IPS DF 6.9 (cell line): ENCODE measurements around the gene MORC1.

Source experiments
- DNase-seq: peaks from one replicate; pipeline ENCODE4 v3.0.0-alpha.2; 2013; ENCODE audit warnings: low read depth, low spot score
- H3K27ac ChIP-seq: one replicate; pipeline ENCODE4 v1.5.1; 2013; ENCODE audit warnings: low read length, control low read depth
- H3K27me3 ChIP-seq: 2 replicates; pipeline ENCODE4 v1.6.1; 2013; ENCODE audit warnings: mild to moderate bottlenecking, low read length; ENCODE audit not compliant: control insufficient read depth, insufficient read depth
- H3K36me3 ChIP-seq: 2 replicates; pipeline ENCODE4 v1.6.1; 2013; ENCODE audit warnings: low read length; ENCODE audit not compliant: control insufficient read depth, insufficient read depth
- H3K4me1 ChIP-seq: 2 replicates; pipeline ENCODE4 v1.6.1; 2013; ENCODE audit warnings: low read length; ENCODE audit not compliant: control insufficient read depth, insufficient read depth
- H3K4me3 ChIP-seq: 2 replicates; pipeline ENCODE4 v1.5.1; 2013; ENCODE audit warnings: mild to moderate bottlenecking, low read length
- H3K9me3 ChIP-seq: 2 replicates; pipeline ENCODE4 v1.6.1; 2013; ENCODE audit warnings: low read length, inconsistent platforms; ENCODE audit not compliant: control insufficient read depth, insufficient read depth
- WGBS: extraction: QIAGEN DNeasy Blood & Tissue Kit; methylation state at CpG from one replicate; pipeline ENCODE4 v1.1.7; 2013; ENCODE audit warnings: mixed read lengths, missing lambda C conversion rate; ENCODE audit not compliant: insufficient read length, insufficient coverage; 5-methylcytosine and 5-hydroxymethylcytosine counted together

Gene MORC1

DNA sequence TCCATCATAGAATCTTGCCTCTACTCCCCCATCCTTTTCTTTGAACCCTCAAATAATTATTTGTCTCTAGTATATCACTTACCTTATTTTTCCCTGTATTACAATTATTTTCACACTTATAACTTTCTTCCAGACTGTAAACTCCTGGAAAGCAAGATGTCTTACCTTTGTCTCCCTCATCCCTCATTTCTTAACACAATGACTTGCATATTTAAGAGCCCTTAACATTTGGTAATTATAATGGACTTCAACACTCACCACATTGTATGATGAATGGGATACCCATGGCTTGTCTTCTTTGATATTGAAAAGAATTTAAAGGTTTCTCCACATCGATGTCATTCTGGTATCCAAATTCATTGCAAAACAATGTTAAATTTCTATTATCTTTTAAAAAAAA, 82.9 kb downstream of the MORC1 start:
- no peaks in the 10 kb centered on the region for H3K9me3 ChIP-seq
- no peaks in the 10 kb centered on the region for H3K4me1 ChIP-seq
- H3K36me3 ChIP-seq: no peaks in the 10 kb centered on the region
- WGBS: no CpG with 5 or more reads among the region's 1 CpG
- no peaks in the 10 kb centered on the region for H3K27me3 ChIP-seq
- DNase-seq: no peak
- H3K4me3 ChIP-seq: no peak overlapping the region
- H3K27ac ChIP-seq: no peak overlapping the region

DNA sequence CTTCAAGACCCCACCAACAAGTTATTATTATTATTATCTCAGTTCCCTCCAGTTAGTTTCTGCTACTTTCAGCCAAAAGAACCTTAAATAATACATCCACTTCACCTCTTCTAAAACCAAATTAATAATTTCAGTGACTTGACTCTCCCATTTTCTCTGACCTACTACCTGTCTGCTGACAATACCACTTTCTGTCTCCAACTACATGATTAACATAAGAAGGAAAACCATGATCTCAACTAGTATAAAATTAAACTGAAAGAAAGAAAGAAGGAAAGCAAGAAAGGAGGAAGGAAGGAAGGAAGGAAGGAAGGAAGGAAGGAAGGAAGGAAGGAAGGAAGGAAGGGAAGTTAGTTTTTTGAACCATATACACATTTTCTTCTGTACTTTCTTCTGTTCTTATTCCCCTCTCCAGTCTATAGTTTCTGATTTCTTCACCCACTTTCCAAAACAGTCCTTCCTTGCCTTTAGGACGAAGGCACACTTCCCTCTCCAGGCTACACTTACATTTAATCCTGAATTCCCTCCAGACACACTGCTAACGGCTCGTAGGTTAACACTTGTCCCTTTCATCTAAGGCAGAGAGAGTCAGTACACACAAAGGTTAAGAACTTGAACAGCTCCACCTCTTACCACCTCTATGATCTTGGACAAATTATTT, 84.8 kb downstream of the MORC1 start:
- no peaks in the 10 kb centered on the region for H3K4me1 ChIP-seq
- H3K27me3 ChIP-seq: no peaks in the 10 kb centered on the region
- H3K36me3 ChIP-seq: no peaks in the 10 kb centered on the region
- H3K9me3 ChIP-seq: no peaks in the 10 kb centered on the region
- no peak overlapping the region for H3K27ac ChIP-seq
- DNase-seq: no peak
- no peak overlapping the region for H3K4me3 ChIP-seq
- no CpG with 5 or more reads among the region's 3 CpGs for WGBS

DNA sequence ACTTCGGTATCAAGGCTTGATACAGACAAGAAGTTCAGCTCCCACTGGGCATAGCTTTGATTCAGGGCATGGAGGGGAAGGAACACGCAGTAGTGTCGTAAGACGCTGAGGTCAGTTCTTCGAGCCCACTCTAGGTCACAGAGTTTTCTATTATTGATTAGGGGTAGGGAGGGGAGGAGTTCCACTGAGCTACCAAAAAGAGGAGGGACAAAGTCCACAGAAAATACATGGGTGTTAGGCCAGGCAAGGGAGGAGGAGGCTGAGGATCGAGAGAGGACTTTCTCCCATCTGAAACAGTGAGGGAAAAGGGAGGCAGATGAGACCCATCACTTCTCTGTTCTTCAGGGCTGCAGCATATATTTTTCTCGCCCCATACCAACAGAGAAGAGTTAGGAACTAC, 89.2 kb downstream of the MORC1 start:
- Histone ChIP-seq H3K27ac (no peak overlapping the region), H3K4me1 (no peaks in the 10 kb centered on the region), H3K9me3 (no peaks in the 10 kb centered on the region), H3K27me3 (no peaks in the 10 kb centered on the region), H3K4me3 (no peak overlapping the region), H3K36me3 (no peaks in the 10 kb centered on the region)
- WGBS: no CpG with 5 or more reads among the region's 7 CpGs
- no peak for DNase-seq

DNA sequence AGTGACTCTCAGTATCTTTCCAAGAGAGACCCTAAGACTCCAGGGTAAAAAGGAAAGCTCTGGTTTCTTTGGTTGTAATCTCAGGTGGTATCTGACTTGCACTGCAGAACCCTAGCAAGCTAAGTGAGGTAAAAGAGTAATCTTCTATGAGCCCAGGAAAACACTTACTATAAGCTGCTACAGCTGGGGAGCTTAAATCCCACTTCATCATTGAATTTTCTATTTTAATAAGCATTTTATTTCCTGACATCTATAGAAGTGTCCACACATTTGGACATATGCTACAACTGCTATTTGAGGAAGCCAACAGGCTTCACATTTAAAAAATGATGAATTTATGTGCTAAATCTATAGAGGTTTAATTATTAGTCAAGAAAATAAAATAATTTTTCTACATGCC, 91.1 kb downstream of the MORC1 start:
- no peak for DNase-seq
- H3K27ac ChIP-seq: no peak overlapping the region
- no peak overlapping the region for H3K4me3 ChIP-seq
- no peaks in the 10 kb centered on the region for H3K36me3 ChIP-seq
- H3K27me3 ChIP-seq: no peaks in the 10 kb centered on the region
- no peaks in the 10 kb centered on the region for H3K9me3 ChIP-seq
- H3K4me1 ChIP-seq: no peaks in the 10 kb centered on the region

DNA sequence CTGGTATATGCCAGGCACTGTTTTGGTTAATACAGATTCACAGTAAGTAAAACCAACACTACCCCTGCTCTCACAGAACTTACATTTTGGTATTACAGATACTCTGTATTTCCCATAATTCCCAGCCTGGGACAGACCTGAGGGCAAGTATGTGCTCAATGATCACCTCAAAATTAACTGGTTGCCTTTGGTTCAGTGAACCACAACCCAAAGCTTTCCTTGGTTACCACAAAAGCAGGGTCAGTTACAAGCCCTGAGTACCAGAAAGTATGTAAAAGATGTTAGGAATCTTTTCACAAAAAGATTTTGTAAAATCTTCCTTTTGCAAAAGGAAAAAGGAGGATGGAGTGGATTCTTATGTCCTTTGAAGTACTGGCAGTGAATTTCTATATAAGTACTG, 92.0 kb downstream of the MORC1 start:
- no peak overlapping the region for H3K4me3 ChIP-seq
- no peak for DNase-seq
- no peaks in the 10 kb centered on the region for H3K27me3 ChIP-seq
- H3K36me3 ChIP-seq: no peaks in the 10 kb centered on the region
- H3K9me3 ChIP-seq: no peaks in the 10 kb centered on the region
- H3K27ac ChIP-seq: no peak overlapping the region
- H3K4me1 ChIP-seq: no peaks in the 10 kb centered on the region

DNA sequence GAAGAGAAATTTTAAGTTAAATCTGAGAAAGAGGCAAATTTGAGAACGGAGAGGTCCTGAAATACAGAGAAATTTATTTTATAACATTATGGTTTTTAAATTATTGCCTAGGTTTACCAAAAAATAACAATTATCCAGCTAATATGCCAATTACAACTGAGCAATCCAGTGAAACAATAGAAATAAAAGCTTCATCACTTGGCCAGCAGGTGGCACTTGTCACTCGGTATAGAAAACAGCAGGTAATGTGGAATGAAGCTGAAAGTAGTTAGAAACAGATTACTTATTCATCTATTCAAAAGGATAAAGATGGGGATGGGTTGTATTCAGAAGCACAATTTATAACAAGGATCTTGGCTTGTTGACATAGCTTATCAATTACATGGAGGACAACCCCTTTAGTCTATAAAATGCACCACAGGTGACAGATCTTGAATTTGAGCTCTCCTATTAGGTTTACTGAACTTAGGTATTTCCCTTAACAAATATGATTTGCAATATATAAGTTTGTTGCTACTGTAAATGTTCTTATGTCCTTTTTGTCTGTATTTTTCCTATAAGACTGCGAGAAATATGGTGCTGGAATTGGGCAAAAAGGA, 94.2 kb downstream of the MORC1 start:
- no peak for DNase-seq
- WGBS: no CpG with 5 or more reads among the region's 3 CpGs

DNA sequence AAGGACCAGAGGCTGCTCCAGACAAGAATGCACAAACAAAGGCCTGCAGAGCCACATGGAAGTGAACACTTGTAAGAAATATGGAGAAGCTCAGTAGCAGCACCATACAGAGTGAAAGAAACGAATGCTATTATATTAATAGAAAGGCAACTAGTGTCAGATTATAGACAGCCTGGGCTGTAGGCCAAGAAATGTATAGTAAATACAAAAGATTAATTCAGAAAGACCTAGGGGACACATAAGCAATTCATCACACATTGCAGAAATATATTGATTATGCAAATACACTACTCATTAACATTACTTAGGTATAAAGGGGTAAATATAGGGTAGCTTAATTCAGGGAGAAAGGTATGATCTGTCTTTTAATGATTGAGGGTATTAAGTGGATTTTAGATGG, 94.8 kb downstream of the MORC1 start:
- Histone ChIP-seq H3K4me3 (no peak overlapping the region), H3K27me3 (no peaks in the 10 kb centered on the region), H3K36me3 (no peaks in the 10 kb centered on the region), H3K27ac (no peak overlapping the region), H3K9me3 (no peaks in the 10 kb centered on the region), H3K4me1 (no peaks in the 10 kb centered on the region)
- WGBS: no CpG with 5 or more reads among the region's 1 CpG
- DNase-seq: no peak

More for the DNA sequence above, 94.2 kb downstream of the MORC1 start:
- no peaks in the 10 kb centered on the region for H3K27me3 ChIP-seq
- H3K9me3 ChIP-seq: no peaks in the 10 kb centered on the region
- H3K4me3 ChIP-seq: no peak overlapping the region
- H3K36me3 ChIP-seq: no peaks in the 10 kb centered on the region
- H3K27ac ChIP-seq: no peak overlapping the region
- H3K4me1 ChIP-seq: no peaks in the 10 kb centered on the region

DNA sequence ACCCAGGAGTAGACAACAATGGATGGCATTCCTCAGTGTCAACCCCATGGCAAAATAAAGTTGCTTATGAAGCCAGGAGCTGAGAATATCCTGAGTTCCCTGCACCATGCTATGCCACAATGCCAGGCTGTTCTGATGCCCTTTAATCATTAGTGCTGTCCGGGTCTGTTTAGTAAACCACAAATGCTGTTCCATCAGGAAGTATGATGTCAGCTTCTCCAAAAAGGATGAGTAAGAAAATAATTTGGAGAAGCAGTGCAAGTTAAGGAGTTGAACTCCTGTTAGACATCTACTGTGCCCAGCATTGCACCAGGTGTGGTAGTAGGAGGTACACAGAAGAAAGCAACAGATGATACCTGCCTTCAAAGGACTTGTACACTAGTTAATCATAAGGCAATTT, 96.4 kb downstream of the MORC1 start:
- Histone ChIP-seq H3K27ac (no peak overlapping the region), H3K27me3 (no peaks in the 10 kb centered on the region), H3K4me3 (no peak overlapping the region), H3K9me3 (no peaks in the 10 kb centered on the region), H3K4me1 (no peaks in the 10 kb centered on the region), H3K36me3 (no peaks in the 10 kb centered on the region)
- DNase-seq: no peak
- no CpG with 5 or more reads among the region's 1 CpG for WGBS

DNA sequence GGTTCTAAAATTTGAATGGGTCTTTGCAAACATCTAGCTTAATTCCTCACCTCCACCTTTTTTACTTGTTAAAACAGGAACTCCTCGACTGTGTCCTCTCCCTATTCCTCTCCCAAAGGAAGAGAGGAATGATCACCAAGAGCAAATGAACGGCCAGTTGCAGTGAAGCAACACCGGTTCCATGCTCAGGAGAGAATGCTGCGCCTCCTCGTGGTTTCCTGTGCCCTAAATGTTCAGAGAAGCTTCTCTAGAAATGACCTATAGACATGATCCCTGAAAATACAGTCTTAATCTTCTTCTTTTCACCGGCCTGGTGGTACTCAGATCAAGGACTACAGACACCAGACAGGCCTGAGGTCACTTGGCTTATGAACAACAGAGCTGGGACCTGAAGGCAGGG, 99.1 kb downstream of the MORC1 start:
- H3K4me3 ChIP-seq: no peak overlapping the region
- DNase-seq: no peak
- no CpG with 5 or more reads among the region's 6 CpGs for WGBS
- no peak overlapping the region for H3K27ac ChIP-seq
- H3K27me3 ChIP-seq: no peaks in the 10 kb centered on the region
- H3K9me3 ChIP-seq: no peaks in the 10 kb centered on the region
- no peaks in the 10 kb centered on the region for H3K36me3 ChIP-seq
- H3K4me1 ChIP-seq: no peaks in the 10 kb centered on the region

DNA sequence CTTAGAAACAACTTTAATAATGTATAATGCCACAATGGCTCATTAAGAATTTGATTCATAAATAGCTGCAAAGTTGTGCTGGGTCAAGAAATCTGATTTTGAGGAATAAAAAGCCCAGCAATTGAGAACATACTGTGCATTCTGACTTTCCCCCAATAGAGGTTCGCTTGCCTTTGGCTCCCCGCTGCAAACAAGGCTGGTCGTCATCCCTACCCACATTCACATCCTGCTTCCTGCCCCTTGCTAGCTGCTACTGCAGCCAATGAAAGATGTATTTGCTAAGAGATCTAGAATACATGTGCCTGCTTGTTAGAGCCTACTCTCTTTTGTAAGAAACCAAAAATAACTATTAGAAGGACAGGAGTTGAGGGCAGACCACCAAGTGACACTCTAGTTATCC, 112.5 kb downstream of the MORC1 start:
- Histone ChIP-seq H3K36me3 (no peaks in the 10 kb centered on the region), H3K27ac (no peak overlapping the region), H3K4me3 (no peak overlapping the region), H3K27me3 (no peaks in the 10 kb centered on the region), H3K4me1 (no peaks in the 10 kb centered on the region), H3K9me3 (no peaks in the 10 kb centered on the region)
- no peak for DNase-seq
- no CpG with 5 or more reads among the region's 3 CpGs for WGBS

DNA sequence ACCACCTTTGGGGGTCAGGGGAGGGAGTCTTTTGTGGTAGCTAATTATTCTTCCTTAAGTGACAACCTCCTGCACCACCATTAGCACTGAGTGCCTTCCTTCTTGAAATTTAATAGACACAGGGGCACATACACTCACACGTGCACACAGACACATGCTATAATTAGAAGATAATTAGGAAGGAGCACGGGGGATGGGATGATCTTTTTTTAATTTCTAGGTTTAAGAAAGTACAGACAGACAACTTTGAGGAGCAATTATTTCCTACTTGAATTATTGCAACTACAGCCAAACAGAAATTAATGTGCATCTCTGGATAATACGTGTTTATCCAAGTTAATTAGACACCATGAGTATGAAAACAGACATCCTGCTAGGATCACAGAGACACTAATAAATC, 119.5 kb downstream of the MORC1 start:
- H3K4me1 ChIP-seq: no peaks in the 10 kb centered on the region
- no peak overlapping the region for H3K4me3 ChIP-seq
- DNase-seq: no peak
- no peaks in the 10 kb centered on the region for H3K36me3 ChIP-seq
- WGBS: no CpG with 5 or more reads among the region's 3 CpGs
- H3K9me3 ChIP-seq: no peaks in the 10 kb centered on the region
- no peak overlapping the region for H3K27ac ChIP-seq
- H3K27me3 ChIP-seq: no peaks in the 10 kb centered on the region
